ENCODE measurements around the gene SLC38A3. TPM values are rescaled to one million over a fixed set of nuclear protein-coding genes. Genes with fewer than 3 reads are reported as not detected.
A peak's percentile ranks its signal among the peaks of the same experiment; 100 is the strongest.

The SLC38A3 gene
- total RNA-seq, 1 experiment from 2014 or later: 6.0 TPM

GRCh38 chr3:50165910-50166538, 39.0 kb upstream of the SLC38A3 start:
- H3K4me3 ChIP-seq (ENCODE audit: low read depth in 2 of 2, low read length in 2 of 2): no peak overlapping the region
- no peak for DNase-seq (ENCODE audit: low read depth, low spot score)
- BruUV-seq (replicated peaks): no TSS peak
- H3K4me1 ChIP-seq (ENCODE audit: control insufficient read depth, insufficient read depth, low read length): peaks cover 97% of the 10 kb centered on the region
- CTCF ChIA-PET: no interaction called here
- no peaks in the 10 kb centered on the region for H3K27me3 ChIP-seq (ENCODE audit: control insufficient read depth, insufficient read depth, low read length)
- peak overlapping the region; percentile 96 for H3K27ac ChIP-seq (ENCODE audit: low read length)
- no peaks in the 10 kb centered on the region for H3K36me3 ChIP-seq (ENCODE audit: control insufficient read depth, insufficient read depth, low read length)
- no peaks in the 10 kb centered on the region for H3K9me3 ChIP-seq (ENCODE audit: control insufficient read depth, insufficient read depth, low read depth, low read length)
- TF ChIP-seq TCF7L2 (IDR thresholded peaks at IDR 0.05; ENCODE audit: low read depth, low read length): no peak
- TF ChIP-seq SIN3A (IDR thresholded peaks at IDR 0.05; ENCODE audit: borderline replicate concordance, insufficient read depth, low read depth, low read length): no peak
- TF ChIP-seq POLR2AphosphoS5 (IDR thresholded peaks at IDR 0.05; ENCODE audit: low read depth, low read length): no peak
- TF ChIP-seq REST (IDR thresholded peaks at IDR 0.05; ENCODE audit: insufficient read depth in 1 of 2, low read depth in 2 of 2, low read length in 1 of 2): no peak
- no peak for TF ChIP-seq CTCF (IDR thresholded peaks at IDR 0.05)
- intact Hi-C loops (cut with micrococcal nuclease; ENCODE audit: unreplicated experiment): no loop called here
- ATAC-seq: no peak
- in situ Hi-C loops (cut with HindIII; ENCODE audit: low pct_unique_long_range_greater_than_20kb, low sequenced_read_pairs): no loop called here
- POLR2A ChIA-PET: no interaction called here

GRCh38 chr3:50166620-50167019, 38.5 kb upstream of the SLC38A3 start:
- H3K27me3 ChIP-seq (ENCODE audit: control insufficient read depth, insufficient read depth, low read length): no peaks in the 10 kb centered on the region
- intact Hi-C loops (cut with micrococcal nuclease; ENCODE audit: unreplicated experiment) (no loop called here), in situ Hi-C loops (cut with HindIII; ENCODE audit: low pct_unique_long_range_greater_than_20kb, low sequenced_read_pairs) (no loop called here)
- ATAC-seq: no peak
- H3K4me1 ChIP-seq (ENCODE audit: control insufficient read depth, insufficient read depth, low read length): peaks cover 97% of the 10 kb centered on the region
- H3K36me3 ChIP-seq (ENCODE audit: control insufficient read depth, insufficient read depth, low read length): no peaks in the 10 kb centered on the region
- peak overlapping the region; percentile 96 for H3K27ac ChIP-seq (ENCODE audit: low read length)
- TF ChIP-seq SIN3A (IDR thresholded peaks at IDR 0.05; ENCODE audit: borderline replicate concordance, insufficient read depth, low read depth, low read length) (no peak), REST (IDR thresholded peaks at IDR 0.05; ENCODE audit: insufficient read depth in 1 of 2, low read depth in 2 of 2, low read length in 1 of 2) (no peak), TCF7L2 (IDR thresholded peaks at IDR 0.05; ENCODE audit: low read depth, low read length) (no peak), POLR2AphosphoS5 (IDR thresholded peaks at IDR 0.05; ENCODE audit: low read depth, low read length) (no peak), CTCF (IDR thresholded peaks at IDR 0.05) (no peak)
- no peak for DNase-seq (ENCODE audit: low read depth, low spot score)
- ChIA-PET POLR2A (no interaction called here), CTCF (no interaction called here)
- BruUV-seq (replicated peaks): no TSS peak
- no peak overlapping the region for H3K4me3 ChIP-seq (ENCODE audit: low read depth in 2 of 2, low read length in 2 of 2)
- H3K9me3 ChIP-seq (ENCODE audit: control insufficient read depth, insufficient read depth, low read depth, low read length): no peaks in the 10 kb centered on the region

Data from Panc1 (cell line).